ENCODE results near the gene SCAI. TPM values are rescaled to one million over a fixed set of nuclear protein-coding genes. Genes with fewer than 3 reads are reported as not detected.

SCAI gene
- total RNA-seq, 1 experiment from 2014 or later = 13.0 TPM

- TF ChIP-seq CTCF (IDR thresholded peaks at IDR 0.05; ENCODE audit: insufficient read depth in 1 of 2, low read depth in 1 of 2, low read length in 1 of 2, severe bottlenecking in 1 of 2, unreplicated experiment in 1 of 2) = no peak
- intact Hi-C loops (cut with micrococcal nuclease; ENCODE audit: unreplicated experiment) = no loop called here
- H3K27me3 Mint-ChIP-seq (ENCODE audit: insufficient read depth, unreplicated experiment) = no peaks in the 10 kb centered on the region
- H3K9me3 Mint-ChIP-seq (ENCODE audit: unreplicated experiment) = no peaks in the 10 kb centered on the region
- H3K4me3 ChIP-seq (ENCODE audit: low read depth, low read length) = no peak overlapping the region
- POLR2A ChIA-PET = no interaction called here
- CTCF ChIA-PET = no interaction called here
- H3K36me3 Mint-ChIP-seq (ENCODE audit: insufficient read depth, unreplicated experiment) = no peaks in the 10 kb centered on the region
- no peaks in the 10 kb centered on the region for H3K4me1 ChIP-seq
- no peak for DNase-seq
- no peak overlapping the region for H3K27ac Mint-ChIP-seq (ENCODE audit: unreplicated experiment)
- H3K4me1 Mint-ChIP-seq (ENCODE audit: low read depth, unreplicated experiment) = no peaks in the 10 kb centered on the region
- no peaks in the 10 kb centered on the region; the same call in 1 of the 2 replicates for H3K9me3 ChIP-seq
- no peaks in the 10 kb centered on the region for H3K36me3 ChIP-seq (ENCODE audit: control insufficient read depth, insufficient read depth, low read length)
- BruUV-seq (replicated peaks) = no TSS peak
- H3K4me3 Mint-ChIP-seq (ENCODE audit: unreplicated experiment) = no peak overlapping the region
- H3K27me3 ChIP-seq (replicated peaks; ENCODE audit: control insufficient read depth, insufficient read depth, low read length) = no peaks in the 10 kb centered on the region
Observed at GRCh38 chr9:125008599-125008998, 134.7 kb downstream of the SCAI start.

- no peak for TF ChIP-seq CTCF (IDR thresholded peaks at IDR 0.05; ENCODE audit: insufficient read depth in 1 of 2, low read depth in 1 of 2, low read length in 1 of 2, severe bottlenecking in 1 of 2, unreplicated experiment in 1 of 2)
- no peak for DNase-seq
- Mint-ChIP-seq H3K27ac (ENCODE audit: unreplicated experiment) (no peak overlapping the region), H3K27me3 (ENCODE audit: insufficient read depth, unreplicated experiment) (no peaks in the 10 kb centered on the region), H3K9me3 (ENCODE audit: unreplicated experiment) (no peaks in the 10 kb centered on the region), H3K4me1 (ENCODE audit: low read depth, unreplicated experiment) (no peaks in the 10 kb centered on the region), H3K36me3 (ENCODE audit: insufficient read depth, unreplicated experiment) (peaks cover 5% of the 10 kb centered on the region), H3K4me3 (ENCODE audit: unreplicated experiment) (no peak overlapping the region)
- ChIA-PET POLR2A (no interaction called here), CTCF (no interaction called here)
- Histone ChIP-seq H3K4me3 (ENCODE audit: low read depth, low read length) (no peak overlapping the region), H3K4me1 (no peaks in the 10 kb centered on the region), H3K27me3 (replicated peaks; ENCODE audit: control insufficient read depth, insufficient read depth, low read length) (no peaks in the 10 kb centered on the region), H3K36me3 (ENCODE audit: control insufficient read depth, insufficient read depth, low read length) (no peaks in the 10 kb centered on the region), H3K9me3 (no peaks in the 10 kb centered on the region)
- intact Hi-C loops (cut with micrococcal nuclease; ENCODE audit: unreplicated experiment) = no loop called here
- BruUV-seq (replicated peaks) = no TSS peak
Observed at GRCh38 chr9:125003332-125003731, 140.0 kb downstream of the SCAI start.

GRCh38 chr9:124983698-124984097, 159.6 kb downstream of the SCAI start:
- intact Hi-C loops (cut with micrococcal nuclease; ENCODE audit: unreplicated experiment) = no loop called here
- TF ChIP-seq CTCF (IDR thresholded peaks at IDR 0.05; ENCODE audit: insufficient read depth in 1 of 2, low read depth in 1 of 2, low read length in 1 of 2, severe bottlenecking in 1 of 2, unreplicated experiment in 1 of 2) = no peak
- Histone ChIP-seq H3K9me3 (no peaks in the 10 kb centered on the region), H3K4me3 (ENCODE audit: low read depth, low read length) (no peak overlapping the region), H3K27me3 (replicated peaks; ENCODE audit: control insufficient read depth, insufficient read depth, low read length) (no peaks in the 10 kb centered on the region), H3K36me3 (ENCODE audit: control insufficient read depth, insufficient read depth, low read length) (no peaks in the 10 kb centered on the region), H3K4me1 (no peaks in the 10 kb centered on the region)
- ChIA-PET CTCF (no interaction called here), POLR2A (no interaction called here)
- Mint-ChIP-seq H3K27me3 (ENCODE audit: insufficient read depth, unreplicated experiment) (no peaks in the 10 kb centered on the region), H3K36me3 (ENCODE audit: insufficient read depth, unreplicated experiment) (no peaks in the 10 kb centered on the region), H3K9me3 (ENCODE audit: unreplicated experiment) (no peaks in the 10 kb centered on the region), H3K4me1 (ENCODE audit: low read depth, unreplicated experiment) (peaks cover 6% of the 10 kb centered on the region), H3K4me3 (ENCODE audit: unreplicated experiment) (no peak overlapping the region), H3K27ac (ENCODE audit: unreplicated experiment) (no peak overlapping the region)
- no TSS peak for BruUV-seq (replicated peaks)
- no peak for DNase-seq

Measured in Caco-2 (cell line).